Thoracic aorta (tissue), 2 donors: ENCODE data around the gene SLC26A11. TPM values are rescaled to one million over a fixed set of nuclear protein-coding genes. Genes with fewer than 3 reads are reported as not detected.
"Not testable (repeated sequence)": the region's sequence is repeated elsewhere in the genome, so short reads cannot be mapped to it uniquely, and the experiment has no call there.

Experiments used
- ATAC-seq: fragments of 150-250 bp; one replicate; pipeline ENCODE4 v1.8.0; 2017; ENCODE audit warnings: low read depth; ENCODE audit not compliant: insufficient number of reproducible peaks, low FRiP score
- DNase-seq: peaks from one replicate; pipeline ENCODE4 v3.0.0-alpha.2; 2020; ENCODE audit warnings: low spot score
- H3K27ac ChIP-seq, 2 donors: fragments of 200-600 bp; sonication (generic); 1 replicate in 1 of 2; 2 replicates in 1 of 2; pipeline ENCODE4 v1.5.1; 2016; ENCODE audit warnings: mild to moderate bottlenecking in 2 of 2, moderate library complexity in 2 of 2
- H3K27me3 ChIP-seq: fragments of 200-600 bp; sonication (generic); replicated peaks from 2 replicates; pipeline ENCODE4 v1.6.0; 2016; ENCODE audit warnings: mild to moderate bottlenecking; ENCODE audit not compliant: insufficient read depth
- H3K36me3 ChIP-seq: fragments of 200-600 bp; sonication (generic); one replicate; pipeline ENCODE4 v1.5.1; 2016
- H3K4me1 ChIP-seq, 2 donors: fragments of 200-600 bp; sonication (generic); 1 replicate in 1 of 2; 2 replicates in 1 of 2; pipeline versions ENCODE4 v1.5.1 to v1.6.0; 2016; ENCODE audit warnings: low read depth in 2 of 2, mild to moderate bottlenecking in 1 of 2; ENCODE audit not compliant: control insufficient read depth in 1 of 2
- H3K4me3 ChIP-seq: fragments of 200-600 bp; sonication (generic); 2 replicates; pipeline ENCODE4 v1.5.1; 2016; ENCODE audit warnings: mild to moderate bottlenecking
- H3K9me3 ChIP-seq: fragments of 200-600 bp; sonication (generic); 2 replicates; pipeline ENCODE4 v1.5.1; 2016
- CTCF ChIP-seq: fragments of 200-600 bp; sonication (generic); IDR thresholded peaks from one replicate; pipeline ENCODE4 v1.5.1; 2019; ENCODE audit warnings: antibody characterized with exemption
- total RNA-seq, 2 donors: library from RNA; depleted of rRNA; stranded (reverse); fragments of >200 nt; gene quantifications; one replicate each; pipeline versions ENCODE4 v1.1.0 to v1.2.3, GENCODE V29; 2016

The SLC26A11 gene
- total RNA-seq, 2 donors from 2014 or later = 41.1 to 69.2 TPM

GRCh38 chr17:80254396-80255251 lies 34.4 kb downstream of the SLC26A11 start:
- DNase-seq (peak; percentile 66), ATAC-seq (peak; percentile 98)
- Histone ChIP-seq H3K27ac (peak overlapping the region; percentile 76 to 93), H3K4me1 (peaks cover 15 to 29% of the 10 kb centered on the region in 2 donors), H3K9me3 (no peaks in the 10 kb centered on the region), H3K4me3 (peak overlapping the region; percentile 33), H3K27me3 (no peaks in the 10 kb centered on the region), H3K36me3 (peaks cover 5% of the 10 kb centered on the region)
- TF ChIP-seq CTCF = no peak

- H3K36me3 ChIP-seq = peaks cover 5% of the 10 kb centered on the region
- ATAC-seq (no peak), DNase-seq (no peak)
- H3K27ac ChIP-seq = peak overlapping the region; percentile 76 to 93
- no peaks in the 10 kb centered on the region for H3K9me3 ChIP-seq
- H3K4me3 ChIP-seq = no peak overlapping the region
- H3K4me1 ChIP-seq = peaks cover 15 to 31% of the 10 kb centered on the region in 2 donors
- H3K27me3 ChIP-seq = no peaks in the 10 kb centered on the region
- TF ChIP-seq CTCF = no peak
These were observed 35.8 kb downstream of the SLC26A11 start for GRCh38 chr17:80256034-80256350.

- TF ChIP-seq CTCF = no peak
- ATAC-seq (no peak), DNase-seq (no peak)
- H3K9me3 ChIP-seq = no peaks in the 10 kb centered on the region
- H3K4me1 ChIP-seq = peaks cover 26 to 42% of the 10 kb centered on the region in 2 donors
- no peaks in the 10 kb centered on the region for H3K27me3 ChIP-seq
- H3K36me3 ChIP-seq = no peaks in the 10 kb centered on the region
- no peak overlapping the region for H3K27ac ChIP-seq
- H3K4me3 ChIP-seq = no peak overlapping the region
These were observed 37.5 kb downstream of the SLC26A11 start for GRCh38 chr17:80257716-80258213.

GRCh38 chr17:80258296-80258695 lies 38.1 kb downstream of the SLC26A11 start:
- H3K4me3 ChIP-seq, DNase-seq, H3K27ac ChIP-seq, H3K27me3 ChIP-seq, H3K9me3 ChIP-seq, ATAC-seq, H3K36me3 ChIP-seq: not testable (repeated sequence)
- H3K4me1 ChIP-seq = peaks cover 30 to 48% of the 10 kb centered on the region in 2 donors

GRCh38 chr17:80259457-80260068 lies 39.3 kb downstream of the SLC26A11 start:
- ATAC-seq (no peak), DNase-seq (no peak)
- Histone ChIP-seq H3K4me3 (peak overlapping the region; percentile 79), H3K4me1 (peaks cover 26 to 52% of the 10 kb centered on the region in 2 donors), H3K27ac (peak overlapping the region; percentile 82 to 85), H3K9me3 (no peaks in the 10 kb centered on the region), H3K27me3 (no peaks in the 10 kb centered on the region), H3K36me3 (no peaks in the 10 kb centered on the region)
- no peak for TF ChIP-seq CTCF
